ENCODE measurements around the gene RALB.
"Not testable (repeated sequence)": the region's sequence is repeated elsewhere in the genome, so short reads cannot be mapped to it uniquely, and the experiment has no call there.

Gene RALB

DNA sequence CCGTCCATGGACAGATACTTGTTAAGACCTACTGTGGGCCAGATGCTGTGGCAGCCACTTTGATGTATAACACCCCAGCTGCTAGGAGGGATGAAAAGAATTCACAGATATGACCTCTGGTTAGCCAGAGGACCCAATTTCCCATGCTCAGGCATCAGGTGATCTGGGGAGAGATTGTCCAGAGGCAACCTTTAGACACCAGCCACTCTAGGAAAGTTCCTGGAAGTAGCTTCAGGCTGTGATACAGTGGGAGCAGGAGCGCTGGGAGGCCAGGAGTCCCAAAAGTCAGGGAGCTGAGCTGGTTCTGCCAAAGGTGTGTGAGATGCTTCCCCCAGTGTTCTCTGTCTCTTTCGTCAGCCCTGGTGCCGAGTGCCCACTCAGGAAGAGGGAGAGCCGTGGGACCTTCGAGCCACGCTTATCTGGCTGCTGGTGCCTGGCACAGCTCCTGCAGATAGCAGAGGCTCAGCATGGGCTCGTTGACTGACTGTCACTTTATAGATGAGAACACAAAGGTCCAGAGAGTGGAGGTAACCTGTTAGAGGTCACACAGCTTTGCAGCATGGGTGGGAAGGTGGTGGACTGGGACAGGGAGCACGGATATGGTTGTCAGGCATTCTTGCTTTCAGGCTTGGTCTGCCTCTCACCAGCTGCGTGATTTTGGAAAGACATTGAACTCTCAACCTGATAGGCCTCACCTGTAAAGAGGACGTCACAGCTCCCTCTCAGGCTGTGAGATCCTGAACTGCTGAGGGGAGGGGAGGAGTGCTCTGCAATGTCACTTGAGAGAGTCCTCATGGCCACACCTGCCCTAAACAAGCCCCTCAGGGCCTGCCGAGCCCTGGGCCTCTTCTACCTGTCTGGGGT lies 7.8 kb upstream of the RALB start:
- no peak for DNase-seq

DNA sequence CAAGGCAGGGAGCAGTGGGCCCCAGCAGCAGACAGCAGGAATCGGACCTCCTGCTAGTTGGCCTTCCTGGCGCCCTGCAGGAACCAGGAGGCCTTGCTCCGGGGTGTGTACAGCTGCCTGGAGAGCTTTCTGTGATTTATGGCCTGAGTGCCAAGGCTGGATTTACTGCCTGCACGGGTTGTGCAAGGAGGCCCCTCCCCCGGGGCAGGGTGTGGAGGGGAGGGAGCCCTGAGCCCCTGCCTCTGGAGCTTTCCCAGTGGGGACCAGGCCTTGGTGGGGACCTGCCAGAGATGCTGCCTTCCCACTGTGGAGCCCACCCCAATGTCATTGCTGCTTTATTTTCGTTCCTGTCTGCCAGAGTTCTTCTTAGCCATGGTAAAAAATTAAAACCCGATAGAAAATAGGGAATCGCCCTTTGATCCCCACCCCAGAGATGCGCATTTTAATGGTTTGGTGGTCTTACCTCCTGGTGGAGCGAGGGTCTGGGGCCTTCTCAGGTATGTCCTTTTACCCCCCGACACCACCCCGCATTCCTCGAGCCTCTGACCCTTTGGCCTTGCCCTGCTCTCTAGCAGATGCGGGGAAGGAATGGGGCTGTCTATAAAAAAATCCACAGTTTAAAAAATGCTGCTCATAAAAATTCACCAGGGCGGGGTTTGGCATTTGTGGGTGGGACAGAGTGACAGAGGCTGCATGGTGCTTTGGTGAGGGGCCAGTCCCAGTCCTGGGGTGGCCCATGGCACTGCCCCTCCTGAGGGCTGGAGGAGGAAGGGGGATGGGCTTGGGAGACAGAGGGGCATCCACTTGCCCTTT lies 6.9 kb upstream of the RALB start:
- no peak for DNase-seq

DNA sequence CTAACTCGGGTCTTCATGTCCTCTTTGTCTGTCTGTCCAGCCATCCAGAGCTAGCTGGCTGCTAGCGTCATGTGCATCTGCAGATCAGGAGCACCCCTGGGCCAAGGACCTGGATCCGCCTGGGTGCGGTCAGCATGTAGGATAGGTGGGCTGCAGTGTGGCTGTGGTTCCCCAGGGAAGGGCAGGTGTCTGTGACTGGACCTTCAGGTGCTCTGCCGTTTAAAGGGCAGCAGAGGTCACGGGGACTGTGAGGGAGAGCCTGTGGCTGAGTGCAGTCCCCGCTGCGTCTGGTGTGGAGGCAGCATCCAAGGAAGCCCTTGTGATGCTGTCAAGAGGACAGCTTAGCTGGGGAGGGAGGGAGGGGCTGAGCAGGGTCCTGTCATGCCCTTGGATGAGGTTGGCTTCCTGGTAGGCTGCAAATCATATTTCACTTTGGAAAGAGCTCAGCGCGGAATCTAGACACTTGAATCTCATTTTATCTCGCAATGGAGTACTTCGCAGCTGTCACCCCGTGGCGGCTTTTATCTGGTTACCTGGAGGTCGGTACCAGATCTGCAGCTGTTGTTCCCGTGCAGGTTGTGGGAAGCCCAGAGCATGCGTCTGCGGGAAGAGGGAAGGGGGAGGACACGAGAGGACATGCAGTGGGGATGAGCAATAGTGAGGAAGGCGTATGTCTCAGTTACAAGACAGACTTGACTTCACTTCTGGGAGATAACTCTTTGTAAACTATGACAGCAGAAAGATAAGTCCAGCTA lies 5.9 kb upstream of the RALB start:
- DNase-seq = no peak

DNA sequence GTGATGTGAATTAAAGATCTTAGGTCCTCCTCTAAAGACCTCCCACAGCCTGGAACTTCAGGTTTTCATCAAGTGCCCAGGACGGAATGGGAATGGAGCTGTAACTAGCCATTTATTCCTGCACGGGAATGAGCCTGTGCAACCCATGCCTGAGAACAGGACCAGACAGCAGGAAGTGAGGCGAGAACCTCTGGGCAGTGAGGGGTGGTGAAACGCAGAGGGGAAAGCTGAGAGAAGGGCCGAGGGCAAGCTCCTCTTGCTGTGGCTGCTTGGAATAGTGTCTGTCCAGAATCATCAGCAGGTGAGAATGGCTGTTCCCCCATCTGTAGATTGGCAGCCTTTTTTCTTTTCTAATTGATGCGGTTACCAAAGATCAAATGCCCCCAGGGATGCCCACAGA lies 4.8 kb upstream of the RALB start:
- DNase-seq = no peak

DNA sequence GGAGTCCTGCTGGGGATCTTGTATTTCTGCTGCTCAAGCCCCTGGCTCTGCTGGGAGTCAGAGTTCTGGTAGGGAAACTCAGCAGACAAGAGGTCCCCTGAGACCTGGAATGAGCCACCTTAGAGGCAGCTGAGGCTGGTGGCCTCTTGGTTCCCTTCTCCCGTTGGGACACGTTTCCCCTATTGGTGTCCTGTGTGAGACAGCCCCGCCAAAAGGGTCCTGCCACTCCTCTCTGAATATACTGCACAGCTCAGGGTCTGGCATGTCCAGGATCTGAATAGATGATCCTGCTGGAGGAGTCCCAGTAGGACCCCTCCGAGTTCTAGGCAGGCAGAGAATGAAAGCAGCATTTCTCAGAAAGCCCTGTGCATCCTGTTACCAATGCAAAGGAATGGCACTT lies 2.0 kb upstream of the RALB start:
- no peak for DNase-seq

DNA sequence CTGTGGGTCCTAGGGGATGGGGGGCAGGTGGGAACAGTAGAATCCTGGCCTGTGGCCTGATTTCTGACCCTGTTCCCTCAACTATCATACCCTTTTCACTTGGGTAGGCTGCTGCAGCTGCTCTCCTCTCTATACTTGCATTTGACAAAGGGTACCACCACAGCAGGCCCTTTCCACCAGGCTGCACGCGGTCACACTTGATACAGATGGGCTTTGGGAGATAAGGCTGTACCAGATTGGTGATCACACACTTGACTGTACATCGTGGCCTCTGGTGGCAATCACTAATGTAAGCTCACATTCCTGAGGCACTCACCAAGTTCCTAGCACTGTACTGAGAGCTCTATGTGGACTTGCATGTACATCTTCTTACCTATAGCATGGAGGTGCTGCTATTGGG lies 1.6 kb upstream of the RALB start:
- DNase-seq = no peak

DNA sequence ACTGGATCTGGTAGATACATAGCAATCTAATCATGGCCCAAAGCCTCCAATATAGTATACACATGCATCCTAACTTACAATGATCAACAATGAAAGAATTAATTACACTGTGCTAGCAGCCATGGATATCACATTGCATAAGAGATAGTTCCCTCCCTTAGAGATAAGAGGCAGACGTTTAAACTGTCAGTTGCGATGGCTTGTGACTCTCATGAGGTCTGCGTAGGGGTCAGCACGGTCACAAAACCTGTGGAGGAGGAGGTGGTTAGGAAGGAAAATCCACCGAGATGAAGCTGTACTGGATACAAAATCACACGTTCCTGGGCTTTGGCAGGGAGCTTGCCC lies 800 bp upstream of the RALB start:
- DNase-seq = no peak

DNA sequence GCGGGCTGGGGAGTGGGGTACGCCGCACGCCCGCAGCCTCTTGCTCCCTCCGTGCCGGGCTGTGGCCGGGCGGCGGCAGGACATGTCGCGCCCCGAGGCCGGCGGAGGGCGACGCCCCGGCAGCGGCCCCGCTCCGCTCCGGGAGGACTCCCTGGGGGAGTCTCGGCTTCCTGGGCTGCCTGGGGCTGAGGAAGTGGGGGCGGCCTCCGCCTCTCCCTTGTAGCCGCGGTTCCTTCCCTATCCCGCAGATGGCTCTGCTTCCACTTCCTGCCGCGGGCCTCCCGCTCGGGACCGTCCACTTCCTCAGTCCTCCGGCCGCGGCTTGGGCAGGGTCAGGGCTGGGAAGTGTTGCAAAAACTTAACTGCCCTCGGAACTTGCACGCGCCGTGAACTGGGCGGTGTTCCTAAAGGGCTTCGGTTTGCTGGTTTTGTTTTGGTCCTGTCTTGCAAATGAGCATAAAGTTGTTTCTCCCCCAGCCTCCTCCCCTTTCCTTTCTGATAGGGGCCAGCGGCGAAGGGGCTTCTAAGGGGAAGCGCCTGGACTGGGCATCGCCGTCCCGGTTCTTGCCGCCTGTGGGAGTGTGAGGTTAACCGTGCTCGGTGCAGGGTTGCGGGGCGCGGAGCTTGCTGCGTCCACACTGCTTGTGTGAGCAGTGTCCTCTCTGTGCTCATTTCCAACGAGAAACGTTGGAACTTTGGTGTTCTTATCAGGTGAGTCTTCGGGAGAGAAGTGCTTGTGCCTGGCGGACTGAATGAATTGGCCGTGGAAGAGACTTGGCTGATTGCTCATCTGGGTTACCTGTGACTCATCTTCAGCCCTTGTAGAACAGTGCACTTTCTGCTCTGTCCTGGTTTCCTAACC lies 600 bp downstream of the RALB start:
- peak; percentile 34 to 40 for DNase-seq

DNA sequence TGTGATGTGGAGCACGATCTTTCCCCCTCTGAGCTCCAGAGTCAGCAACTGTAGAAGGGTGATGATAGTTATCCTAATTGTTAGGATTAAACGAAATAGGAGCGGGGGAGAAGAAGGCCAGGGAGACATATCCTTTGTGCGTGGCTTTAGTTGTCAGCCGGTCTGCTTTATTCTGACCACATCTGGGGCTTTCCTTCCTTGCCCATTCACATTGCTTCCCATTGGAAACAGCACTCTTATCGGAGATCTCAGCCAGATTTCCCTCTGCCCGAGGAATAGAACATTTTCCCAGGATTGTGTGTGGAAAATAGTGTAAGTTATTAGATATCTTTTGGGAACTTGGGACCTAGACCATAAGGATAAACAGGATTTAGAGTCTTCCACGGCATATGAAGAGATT lies 1.5 kb downstream of the RALB start:
- no peak for DNase-seq

DNA sequence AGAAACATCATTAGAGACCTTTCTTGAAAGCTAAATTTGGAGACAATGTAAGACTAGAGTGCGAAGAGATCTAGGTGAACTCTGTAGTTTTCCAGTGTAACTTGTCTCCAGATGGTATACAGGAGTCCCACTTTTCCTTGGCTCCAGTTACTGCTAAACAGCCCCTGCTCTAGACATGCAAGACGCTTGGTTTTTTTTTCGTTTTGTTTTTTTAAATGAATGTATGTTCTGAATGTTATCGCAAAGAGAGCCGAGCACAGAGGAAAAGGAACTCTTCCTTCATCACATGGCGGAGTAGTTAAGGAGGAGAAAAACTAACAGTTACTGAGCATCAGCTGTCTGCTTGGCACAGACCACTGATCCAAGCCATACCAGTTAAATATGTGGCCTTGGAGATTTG lies 2.4 kb downstream of the RALB start:
- no peak for DNase-seq

DNA sequence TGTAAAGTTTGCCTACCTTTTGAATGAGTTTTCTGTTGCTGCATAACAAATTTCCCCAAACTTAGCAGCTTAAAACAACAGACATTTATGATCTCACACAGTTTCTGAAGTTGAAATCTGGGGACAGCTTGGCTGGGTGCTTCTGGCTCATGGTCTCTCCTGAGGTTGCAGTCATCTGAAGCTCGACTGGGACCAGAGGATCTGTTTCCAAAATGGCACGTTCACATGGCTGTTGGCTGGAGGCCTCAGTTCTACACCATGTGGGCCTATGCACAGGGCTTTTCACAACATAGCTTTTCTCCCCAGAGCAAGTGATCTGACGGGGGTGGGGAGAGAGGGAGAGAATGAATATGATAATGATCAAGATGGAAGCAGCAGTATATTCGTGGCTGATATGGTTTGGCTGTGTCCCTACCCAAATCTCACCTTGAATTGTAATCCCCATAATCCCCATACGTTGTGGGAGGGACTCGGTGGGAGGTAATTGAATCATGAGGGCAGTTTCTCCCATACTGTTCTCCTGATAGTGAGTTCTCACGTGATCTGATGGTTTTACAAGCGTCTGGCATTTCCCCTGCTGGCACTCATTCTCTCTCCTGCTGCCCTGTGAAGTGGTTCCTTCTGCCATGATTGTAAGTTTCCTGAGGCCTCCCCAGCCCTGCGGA lies 3.5 kb downstream of the RALB start:
- no peak for DNase-seq

DNA sequence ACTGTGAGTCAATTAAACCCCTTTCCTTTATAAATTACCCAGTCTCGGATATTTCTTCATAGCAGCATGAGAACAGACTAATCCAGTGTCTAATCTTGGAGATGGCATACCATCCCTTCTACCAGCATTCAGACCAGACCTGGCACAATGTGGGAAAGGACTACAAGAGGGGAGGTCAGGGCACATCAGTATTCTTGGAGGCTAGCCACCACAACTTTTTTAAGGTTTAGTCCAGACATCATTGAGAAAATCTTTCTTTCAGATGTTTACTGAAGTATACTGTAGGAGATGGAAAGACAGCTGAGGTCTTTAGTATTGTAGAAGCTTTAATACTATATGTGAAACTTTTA lies 4.0 kb downstream of the RALB start:
- DNase-seq = no peak

DNA sequence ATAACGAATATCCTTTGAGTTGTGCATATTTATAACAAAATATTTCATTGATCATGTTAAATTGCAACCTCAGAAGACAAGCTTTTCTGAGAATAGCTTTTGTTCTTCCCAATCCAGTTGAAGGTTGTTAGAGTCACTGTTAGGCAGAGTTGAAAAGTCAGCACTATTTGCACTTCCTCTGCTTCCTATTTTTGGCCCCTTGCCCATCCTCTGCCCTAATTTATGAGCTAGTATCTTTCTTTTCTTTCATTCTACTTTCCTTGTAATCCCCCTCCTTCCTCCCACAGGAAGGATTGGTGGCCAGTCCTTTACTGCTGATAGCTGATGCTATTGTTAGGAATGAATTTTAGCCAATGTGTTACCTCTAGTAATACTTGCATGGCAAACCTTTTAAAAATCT lies 4.9 kb downstream of the RALB start:
- DNase-seq = no peak

DNA sequence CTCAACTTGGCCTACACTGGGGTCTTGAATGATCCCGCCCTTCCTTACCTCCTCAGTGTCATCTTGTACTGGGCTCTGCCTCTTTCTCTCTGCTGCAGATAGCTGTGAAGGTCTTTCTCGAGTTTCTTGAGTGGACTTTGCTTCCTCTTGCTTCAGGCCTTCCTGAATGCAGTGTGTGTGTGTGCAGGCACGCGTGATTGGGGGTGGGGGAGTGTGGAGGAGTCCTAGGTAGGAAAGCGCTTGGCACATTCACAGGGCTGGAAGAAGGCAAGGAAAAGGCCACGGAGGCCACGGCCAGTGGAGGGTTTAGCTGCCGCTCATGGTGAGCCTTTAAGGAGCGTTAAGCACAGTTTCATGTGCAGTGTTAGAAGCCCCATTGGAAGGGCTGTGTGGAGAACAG lies 5.5 kb downstream of the RALB start:
- DNase-seq = no peak

DNA sequence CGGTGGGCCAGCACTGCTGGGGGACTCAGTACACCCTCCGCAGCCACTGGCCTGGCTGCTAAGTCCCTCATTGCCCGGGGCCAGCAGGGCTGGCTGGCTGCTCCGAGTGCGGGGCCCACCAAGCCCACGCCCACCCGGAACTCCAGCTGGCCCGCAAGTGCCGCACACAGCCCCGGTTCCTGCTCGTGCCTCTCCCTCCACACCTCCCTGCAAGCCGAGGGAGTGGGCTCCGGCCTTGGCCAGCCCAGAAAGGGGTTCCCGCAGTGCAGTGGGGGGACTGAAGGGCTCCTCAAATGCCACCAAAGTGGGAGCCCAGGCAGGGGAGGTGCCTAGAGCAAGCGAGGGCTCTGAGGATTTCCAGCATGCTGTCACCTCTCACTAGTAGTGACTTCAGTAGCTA lies 7.3 kb downstream of the RALB start:
- DNase-seq = not testable (repeated sequence)

DNA sequence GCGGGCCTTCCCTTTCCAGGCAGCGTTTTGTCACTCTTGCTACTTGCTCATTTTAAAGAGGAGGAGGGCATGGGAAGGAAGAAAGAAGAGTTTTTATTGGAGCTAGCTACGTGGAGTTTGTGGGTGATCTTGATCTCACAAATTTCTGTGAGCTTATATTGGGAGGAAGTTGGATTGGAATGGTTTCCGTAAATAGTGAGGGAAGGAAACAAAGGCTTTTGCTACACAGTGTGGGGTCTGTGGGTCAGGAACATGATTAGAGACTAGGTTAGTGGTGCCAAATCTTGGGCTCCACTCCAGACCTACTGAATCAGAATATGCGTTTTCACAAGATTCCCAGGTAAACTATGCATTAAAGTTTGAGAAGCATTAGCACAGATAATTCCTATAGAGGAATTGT lies 8.1 kb downstream of the RALB start:
- DNase-seq = no peak

DNA sequence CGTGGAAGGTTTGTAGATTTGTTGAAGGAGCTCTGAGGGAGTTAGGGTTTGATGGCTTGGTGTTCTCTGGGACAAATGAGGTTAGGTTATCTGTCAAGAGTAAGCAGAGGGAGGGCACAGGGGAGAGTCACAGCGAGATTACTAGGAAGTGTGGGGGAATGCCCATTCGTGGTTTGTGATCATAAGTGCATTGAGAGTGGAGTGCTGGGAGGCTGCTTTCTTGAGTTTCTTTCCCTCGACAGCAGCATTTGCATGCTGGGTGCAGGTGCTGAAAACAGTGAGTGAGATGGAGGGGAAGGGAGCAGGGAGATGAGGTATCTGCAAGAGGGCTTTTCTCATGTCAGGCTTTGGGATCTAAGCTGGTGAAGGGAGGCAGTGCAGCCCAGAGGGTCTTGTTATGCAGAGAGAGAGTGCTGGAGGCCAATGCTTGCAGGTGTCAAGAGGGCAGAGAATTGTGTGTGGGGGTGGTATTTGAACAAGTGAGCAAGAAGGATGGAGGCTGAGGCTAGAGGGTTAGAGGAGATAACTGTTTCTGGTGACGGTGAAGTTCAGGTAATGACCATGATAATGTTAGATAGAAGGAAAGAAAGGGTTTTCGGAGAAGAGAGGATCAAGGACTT lies 8.8 kb downstream of the RALB start:
- peak in 1 of 2 donors; percentile 16 for DNase-seq

DNA sequence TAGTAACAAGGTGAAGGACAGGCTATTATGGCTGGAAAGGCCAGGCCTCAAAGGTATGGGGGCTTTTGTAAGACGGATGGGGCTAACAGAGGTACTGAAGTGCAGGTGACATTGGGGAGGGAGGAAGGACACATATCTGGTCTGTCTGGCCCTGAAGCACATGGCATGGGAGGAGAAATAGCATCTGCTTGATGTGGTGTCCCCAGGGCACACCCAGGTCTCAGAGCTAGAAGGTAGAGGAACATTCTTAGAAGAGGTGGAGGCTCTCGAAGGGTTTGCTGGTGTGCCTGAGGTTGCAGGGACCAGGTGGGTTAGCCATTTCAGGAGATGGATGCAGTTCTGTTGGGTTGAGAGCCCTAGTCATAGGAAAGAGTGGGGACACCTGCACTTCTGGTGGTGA lies 9.5 kb downstream of the RALB start:
- DNase-seq = no peak

DNA sequence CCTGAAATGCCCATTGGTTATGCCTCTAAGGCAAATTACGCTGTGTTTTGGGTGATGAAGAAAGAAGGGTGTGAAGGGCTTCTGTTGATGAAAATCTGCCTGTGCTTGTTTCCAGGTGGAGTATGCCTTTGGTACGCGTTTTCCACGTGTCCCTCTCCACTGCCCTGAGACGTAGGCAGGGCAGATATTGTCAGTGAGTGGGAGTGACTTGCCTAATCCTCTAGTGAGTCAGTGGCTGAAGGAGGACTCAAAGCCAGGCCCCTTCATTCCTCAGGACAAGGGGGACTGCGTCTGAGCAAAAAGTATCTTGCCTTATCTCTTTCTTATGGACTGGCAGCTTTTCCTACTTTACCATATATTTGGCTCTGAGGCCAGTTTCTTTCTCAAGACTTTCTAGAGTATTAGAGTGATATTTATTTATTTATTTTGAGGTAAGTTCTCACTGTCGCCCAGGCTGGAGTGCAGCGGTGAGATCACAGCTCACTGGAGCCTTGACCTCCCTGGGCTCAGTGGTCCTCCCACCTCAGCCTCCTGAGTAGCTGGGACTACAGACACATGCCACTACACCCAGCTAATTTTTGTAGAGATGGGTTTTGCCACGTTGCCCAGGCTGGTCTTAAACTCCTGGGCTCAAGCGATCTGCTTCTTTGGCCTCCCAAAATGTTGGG lies 10.2 kb downstream of the RALB start:
- no peak for DNase-seq

DNA sequence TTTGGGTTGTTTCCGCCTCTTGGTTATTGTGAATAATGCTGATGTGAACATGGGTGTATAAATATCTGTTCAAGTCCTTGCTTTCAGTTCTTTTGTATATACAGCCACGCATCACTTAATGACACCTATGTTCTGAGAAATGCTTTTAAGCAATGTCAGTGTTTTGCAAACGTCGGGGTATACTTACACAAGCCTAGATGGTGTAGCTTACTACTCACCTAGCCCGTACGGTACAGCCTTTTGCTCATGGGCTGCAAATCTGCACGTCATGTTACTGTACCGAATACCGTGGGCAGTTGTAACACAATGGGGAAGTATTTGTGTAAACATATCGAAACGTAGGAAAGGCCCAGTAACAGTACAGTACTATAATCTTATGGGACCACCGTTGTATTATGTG lies 12.4 kb downstream of the RALB start:
- DNase-seq = no peak

DNA sequence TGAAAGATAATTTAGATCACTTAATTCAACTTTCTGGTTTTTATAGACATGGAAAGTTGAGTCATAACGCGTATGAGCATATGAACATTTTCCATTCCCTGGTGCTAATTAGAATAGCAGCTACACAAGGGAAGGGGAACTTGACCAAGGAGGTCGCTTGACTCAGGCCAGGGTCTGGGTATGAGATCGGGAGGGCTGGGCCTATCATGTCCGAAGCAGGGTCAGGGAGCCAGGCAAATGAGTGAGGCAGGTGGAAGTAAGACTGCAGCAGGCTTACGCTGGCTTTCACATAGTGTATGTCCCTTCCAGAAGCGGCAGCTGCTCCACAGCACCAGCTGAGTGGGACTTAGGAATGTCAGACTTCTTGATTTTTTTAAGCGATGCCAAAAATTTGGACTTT lies 14.7 kb downstream of the RALB start:
- no peak for DNase-seq
